K562 (cell line): Measurements from ENCODE around the gene ADD1. TPM values are rescaled to one million over a fixed set of nuclear protein-coding genes. Genes with fewer than 3 reads are reported as not detected.

Experiments
- ATAC-seq: fragments of 200-7000 bp; cut with Tn5 transposase; 3 replicates; pipeline ENCODE4 v1.9.1; 2020; ENCODE audit warnings: moderate library complexity
- BruUV-seq: library from RNA; stranded (reverse); fragments of 400-500 nt; replicated peaks from 2 replicates; lab custom pipeline; 2021; lab: Mats Ljungman, UMichigan
- CTCF ChIA-PET: fragments of 300-600 bp; formaldehyde crosslinking; extraction: SDS; loops from one replicate; lab custom pipeline; 2021; ENCODE audit warnings: low intra/inter-chr PET ratio; lab: Yijun Ruan, JAX
- POLR2A ChIA-PET: fragments of 300-600, 350-650 bp; sonication (Branson Sonifier 250); formaldehyde crosslinking; extraction: SDS; loops from one replicate; lab custom pipeline; 2021; ENCODE audit warnings: antibody characterized with exemption, inconsistent platforms; lab: Yijun Ruan, JAX
- DNase-seq, 4 experiments: peaks; one replicate each; pipeline versions ENCODE4 v3.0.0 to v3.0.0-alpha.2; 2011 to 2018; ENCODE audit warnings: low spot score in 3 of 4, mixed read lengths in 3 of 4; ENCODE audit errors: extremely low read depth in 1 of 4
- FAIRE-seq: peaks from 2 replicates; lab custom pipeline; 2011; peaks lifted over from hg19 to GRCh38; lab: Jason Lieb, UNC
- H2AFZ ChIP-seq: 2 replicates; pipeline ENCODE4 v1.6.0; 2011; ENCODE audit warnings: low read depth, low read length, control low read depth, inconsistent platforms
- H3K27ac ChIP-seq: fragments of 200-600 bp; 3 replicates; pipeline ENCODE4 v1.8.0; 2011; ENCODE audit warnings: low read depth, mild to moderate bottlenecking, control low read depth, inconsistent platforms, low read length, moderate library complexity, mixed read lengths; ENCODE audit errors: extremely low read depth
- H3K27me3 ChIP-seq, 2 experiments: fragments of 300-600 bp in 1 of 2; 2 replicates in 1 of 2; 3 replicates in 1 of 2; pipeline versions ENCODE4 v1.6.0 to v1.8.0; 2011; ENCODE audit warnings: inconsistent platforms in 2 of 2, low read length in 2 of 2, mild to moderate bottlenecking in 1 of 2, mixed read lengths in 1 of 2, moderate library complexity in 1 of 2; ENCODE audit not compliant: control insufficient read depth in 2 of 2, insufficient read depth in 2 of 2
- H3K36me3 ChIP-seq: fragments of 300-600 bp; 3 replicates; pipeline ENCODE4 v1.8.0; 2011; ENCODE audit warnings: mild to moderate bottlenecking, low read length, inconsistent platforms; ENCODE audit not compliant: control insufficient read depth, insufficient read depth
- H3K4me1 ChIP-seq, 2 experiments: fragments of 200-600 bp in 1 of 2; replicated peaks in 1 of 2; 2 replicates in 1 of 2; 3 replicates in 1 of 2; pipeline versions ENCODE4 v1.5.1 to v1.8.0; 2011; ENCODE audit warnings: inconsistent platforms in 2 of 2, low read length in 2 of 2, mild to moderate bottlenecking in 1 of 2, mixed read lengths in 1 of 2, moderate library complexity in 1 of 2; ENCODE audit not compliant: control insufficient read depth in 2 of 2, insufficient read depth in 2 of 2
- H3K4me2 ChIP-seq: 2 replicates; pipeline ENCODE4 v1.6.1; 2011; ENCODE audit warnings: low read length, control low read depth, inconsistent platforms, mixed read lengths; ENCODE audit not compliant: insufficient read depth
- H3K4me3 ChIP-seq: fragments of 200-600 bp; sonication (generic), shearing (Covaris generic); 2 replicates; pipeline ENCODE4 v1.5.1; 2016; ENCODE audit warnings: control low read depth, inconsistent platforms
- H3K79me2 ChIP-seq: fragments of 200-600 bp; 3 replicates; pipeline ENCODE4 v1.8.0; 2011; ENCODE audit warnings: low read length, inconsistent platforms; ENCODE audit not compliant: control insufficient read depth, insufficient read depth
- H3K9ac ChIP-seq, 2 experiments: 2 replicates each; pipeline versions ENCODE4 v1.6.0 to v1.6.1; 2011; ENCODE audit warnings: low read depth in 2 of 2, low read length in 2 of 2, control low read depth in 1 of 2, inconsistent platforms in 1 of 2, mild to moderate bottlenecking in 1 of 2, mixed read lengths in 1 of 2; ENCODE audit not compliant: insufficient read depth in 1 of 2
- H3K9me1 ChIP-seq: one replicate; pipeline ENCODE4 v1.6.0; 2011; ENCODE audit warnings: inconsistent platforms, mild to moderate bottlenecking, low read length, moderate library complexity; ENCODE audit not compliant: control insufficient read depth, insufficient read depth
- H3K9me3 ChIP-seq: replicated peaks from 2 replicates; pipeline ENCODE4 v1.5.1; 2011; ENCODE audit warnings: low read depth, low read length, inconsistent platforms; ENCODE audit not compliant: control insufficient read depth, insufficient read depth
- H4K20me1 ChIP-seq: replicated peaks from 2 replicates; pipeline ENCODE4 v1.6.1; 2011; ENCODE audit warnings: low read length, inconsistent platforms, mixed read lengths; ENCODE audit not compliant: control insufficient read depth, insufficient read depth
- NCOR1 ChIP-seq: fragments of 450-650 bp; IDR thresholded peaks from 2 replicates; pipeline ENCODE4 v1.6.1; 2016; ENCODE audit warnings: mild to moderate bottlenecking, moderate library complexity
- PRMT5 ChIP-seq: sonication (generic); formaldehyde crosslinking; IDR thresholded peaks from 2 replicates; pipeline ENCODE4 v1.5.0; 2020; ENCODE audit warnings: missing genetic modification reagents
- SIX5 ChIP-seq, 2 experiments: IDR thresholded peaks; 2 replicates each; pipeline ENCODE4 v1.6.1; 2011; ENCODE audit warnings: low read length in 2 of 2, borderline replicate concordance in 1 of 2, low read depth in 1 of 2, mild to moderate bottlenecking in 1 of 2, moderate library complexity in 1 of 2; ENCODE audit not compliant: insufficient read depth in 1 of 2
- WGBS: fragments of 100-300 bp; shearing (Covaris generic); methylation state at CpG from one replicate; pipeline ENCODE4 v1.1.6; 2016; ENCODE audit warnings: low coverage, mixed read lengths; ENCODE audit not compliant: insufficient coverage; ENCODE audit errors: missing lambda C conversion rate; 5-methylcytosine and 5-hydroxymethylcytosine counted together
- in situ Hi-C: fragments of 300-500 bp; cut with MboI; formaldehyde crosslinking; loops from 4 replicates; pipeline ENCODE4 v1.15.0; 2018; ENCODE audit warnings: inconsistent platforms, mixed read lengths
- intact Hi-C: fragments of 100-400 bp; cut with micrococcal nuclease; formaldehyde crosslinking; loops from 2 replicates; pipeline ENCODE4 v1.14.2; 2022
- polyA plus RNA-seq, 8 experiments: library from polyadenylated mRNA; depleted of rRNA in 4 of 8; stranded (reverse) in 5 of 8; unstranded in 3 of 8; fragments of >200 nt; fragmentation: Nextera tagmentation in 2 of 8; fragmentation: Illumina TruSeq in 1 of 8; extraction: Ambion mirVana in 2 of 8; extraction: Trizol in 1 of 8; gene quantifications; 2 replicates each; pipeline versions ENCODE4 v1.2.1 to v1.2.3, GENCODE V29; 2011 to 2014; ENCODE audit warnings: inconsistent platforms in 1 of 8, missing spikeins in 1 of 8
- total RNA-seq, 7 experiments: library from RNA; depleted of rRNA in 6 of 7; stranded (reverse); fragments of >200 nt in 6 of 7; fragmentation: Illumina TruSeq in 2 of 7; extraction: Trizol in 2 of 7; gene quantifications; 2 replicates each; pipeline versions ENCODE4 v1.2.1 to v1.2.3, GENCODE V29; 2011 to 2021; ENCODE audit warnings: low replicate concordance in 1 of 7
- TF ChIP-seq, protein P1 (sequence below): fragments of 450-650 bp; IDR thresholded peaks from 2 replicates; pipeline ENCODE4 v1.6.1; 2017; ENCODE audit warnings: mild to moderate bottlenecking, moderate library complexity
- TF ChIP-seq, protein P2 (sequence below): fragments of 450-650 bp; IDR thresholded peaks from 2 replicates; pipeline ENCODE4 v1.6.1; 2016; ENCODE audit warnings: mild to moderate bottlenecking

The ADD1 gene
- total and polyA plus RNA-seq, 9 of the 15 experiments (the other 6 are each of a cell fraction or from before 2014, with no cell fraction given), result 17.5 to 153 (median 74.0) TPM

DNA sequence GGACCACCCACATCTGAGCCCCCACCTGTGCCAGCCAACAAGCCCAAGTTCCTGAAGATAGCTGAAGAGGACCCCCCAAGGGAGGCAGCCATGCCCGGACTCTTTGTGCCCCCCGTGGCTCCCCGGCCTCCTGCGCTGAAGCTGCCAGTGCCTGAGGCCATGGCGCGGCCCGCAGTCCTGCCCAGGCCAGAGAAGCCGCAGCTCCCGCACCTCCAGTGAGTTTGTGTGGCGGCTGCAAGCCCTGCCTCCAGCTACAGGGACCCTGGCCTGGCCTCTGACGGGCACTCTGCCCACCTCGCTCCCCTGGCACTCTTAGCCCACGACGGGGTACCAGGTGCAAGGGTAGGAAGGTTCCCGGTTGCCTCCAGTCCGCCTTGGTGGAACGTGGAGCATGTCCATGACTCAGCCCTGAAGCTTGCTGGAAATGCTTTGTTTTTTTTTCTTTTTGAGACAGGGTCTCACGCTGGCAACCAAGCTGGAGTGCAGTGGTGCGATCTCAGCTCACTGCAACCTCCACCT, 13.7 kb upstream of the ADD1 start (continued):
- no peak for TF ChIP-seq SIX5 (IDR thresholded peaks at IDR 0.05; ENCODE audit: borderline replicate concordance in 1 of 2, insufficient read depth in 1 of 2, low read depth in 1 of 2, low read length in 2 of 2)
- TF ChIP-seq NCOR1, result no peak
- TF ChIP-seq, protein P1, sequence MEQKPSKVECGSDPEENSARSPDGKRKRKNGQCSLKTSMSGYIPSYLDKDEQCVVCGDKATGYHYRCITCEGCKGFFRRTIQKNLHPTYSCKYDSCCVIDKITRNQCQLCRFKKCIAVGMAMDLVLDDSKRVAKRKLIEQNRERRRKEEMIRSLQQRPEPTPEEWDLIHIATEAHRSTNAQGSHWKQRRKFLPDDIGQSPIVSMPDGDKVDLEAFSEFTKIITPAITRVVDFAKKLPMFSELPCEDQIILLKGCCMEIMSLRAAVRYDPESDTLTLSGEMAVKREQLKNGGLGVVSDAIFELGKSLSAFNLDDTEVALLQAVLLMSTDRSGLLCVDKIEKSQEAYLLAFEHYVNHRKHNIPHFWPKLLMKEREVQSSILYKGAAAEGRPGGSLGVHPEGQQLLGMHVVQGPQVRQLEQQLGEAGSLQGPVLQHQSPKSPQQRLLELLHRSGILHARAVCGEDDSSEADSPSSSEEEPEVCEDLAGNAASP, result no peak
- TF ChIP-seq PRMT5 (CRISPR knock-in tag), result no peak

DNA sequence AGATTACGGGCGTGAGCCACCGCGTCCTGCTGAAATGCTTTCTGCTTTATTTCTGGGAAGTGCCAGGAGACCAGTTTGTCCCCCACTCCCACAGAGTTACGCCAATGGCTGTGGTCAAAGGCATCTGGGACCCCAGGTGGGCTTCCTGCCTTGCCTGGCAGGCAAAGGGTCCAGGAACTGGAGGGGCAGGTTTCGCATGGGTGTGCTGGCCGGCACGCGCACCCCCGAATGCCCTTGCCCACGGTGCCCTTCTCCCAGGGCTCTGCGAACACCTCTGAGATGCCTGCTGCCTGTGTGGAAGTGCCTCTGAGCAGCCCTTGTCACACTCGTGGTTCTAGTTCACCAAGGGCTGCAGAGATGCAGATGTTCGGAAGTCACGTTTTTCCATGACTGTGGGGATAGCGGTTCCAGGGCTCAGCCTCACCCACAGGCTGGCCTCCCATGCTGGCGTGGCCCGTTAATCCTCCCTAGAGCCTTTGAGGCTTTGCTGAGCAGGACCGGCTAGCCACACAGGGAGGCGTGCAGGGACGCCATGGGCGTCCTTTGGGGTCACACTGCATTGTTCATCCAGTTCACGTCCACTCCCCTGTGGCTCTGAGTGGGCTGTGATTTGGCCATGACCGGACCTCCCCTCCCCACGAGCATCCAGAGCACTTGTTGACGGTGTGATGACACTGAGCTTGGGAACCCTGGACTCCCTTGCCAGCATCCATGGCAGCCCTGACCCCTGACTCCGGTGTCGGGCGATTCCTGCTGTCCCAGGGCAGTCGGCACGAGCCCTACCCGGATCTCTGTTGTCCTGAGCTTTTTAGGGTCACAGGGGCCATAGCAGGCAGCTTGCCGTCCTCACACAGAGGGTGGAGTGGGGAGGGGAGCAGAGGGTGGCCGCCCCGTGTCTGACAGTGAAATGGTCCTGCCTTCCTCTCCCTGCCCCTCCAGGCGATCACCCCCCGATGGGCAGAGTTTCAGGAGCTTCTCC, 12.7 kb upstream of the ADD1 start:
- no peaks in the 10 kb centered on the region for H4K20me1 ChIP-seq
- in situ Hi-C loops, result no loop called here
- H3K27me3 ChIP-seq, result no peaks in the 10 kb centered on the region
- no peaks in the 10 kb centered on the region for H3K36me3 ChIP-seq
- 62% methylated on average over 35 of the region's 37 CpGs for WGBS
- no peak overlapping the region for H3K4me2 ChIP-seq
- no peak overlapping the region for H3K27ac ChIP-seq
- no peak for ATAC-seq
- peaks cover 3 to 64% of the 10 kb centered on the region in 2 experiments; a peak in 3 of 5 replicates for H3K4me1 ChIP-seq
- BruUV-seq, result no TSS peak
- H3K9ac ChIP-seq, result 0 out of 4 replicates have a peak overlapping the region, but pooled peaks of 1 of the 2 experiments have one; percentile 3
- H3K4me3 ChIP-seq, result no peak overlapping the region
- no peak overlapping the region for H2AFZ ChIP-seq
- intact Hi-C loops, result no loop called here
- no peaks in the 10 kb centered on the region for H3K9me1 ChIP-seq
- H3K9me3 ChIP-seq, result no peaks in the 10 kb centered on the region
- POLR2A ChIA-PET, result interaction anchor here (0.6 to 1.0 kb wide), 2 partner anchors 10 to 11 kb away, joined by 3 to 5 read pairs; no protein-coding TSS in a partner anchor
- no peaks in the 10 kb centered on the region for H3K79me2 ChIP-seq
- CTCF ChIA-PET, result no interaction called here
- no peak for DNase-seq
- no peak for FAIRE-seq
- TF ChIP-seq, protein P2, sequence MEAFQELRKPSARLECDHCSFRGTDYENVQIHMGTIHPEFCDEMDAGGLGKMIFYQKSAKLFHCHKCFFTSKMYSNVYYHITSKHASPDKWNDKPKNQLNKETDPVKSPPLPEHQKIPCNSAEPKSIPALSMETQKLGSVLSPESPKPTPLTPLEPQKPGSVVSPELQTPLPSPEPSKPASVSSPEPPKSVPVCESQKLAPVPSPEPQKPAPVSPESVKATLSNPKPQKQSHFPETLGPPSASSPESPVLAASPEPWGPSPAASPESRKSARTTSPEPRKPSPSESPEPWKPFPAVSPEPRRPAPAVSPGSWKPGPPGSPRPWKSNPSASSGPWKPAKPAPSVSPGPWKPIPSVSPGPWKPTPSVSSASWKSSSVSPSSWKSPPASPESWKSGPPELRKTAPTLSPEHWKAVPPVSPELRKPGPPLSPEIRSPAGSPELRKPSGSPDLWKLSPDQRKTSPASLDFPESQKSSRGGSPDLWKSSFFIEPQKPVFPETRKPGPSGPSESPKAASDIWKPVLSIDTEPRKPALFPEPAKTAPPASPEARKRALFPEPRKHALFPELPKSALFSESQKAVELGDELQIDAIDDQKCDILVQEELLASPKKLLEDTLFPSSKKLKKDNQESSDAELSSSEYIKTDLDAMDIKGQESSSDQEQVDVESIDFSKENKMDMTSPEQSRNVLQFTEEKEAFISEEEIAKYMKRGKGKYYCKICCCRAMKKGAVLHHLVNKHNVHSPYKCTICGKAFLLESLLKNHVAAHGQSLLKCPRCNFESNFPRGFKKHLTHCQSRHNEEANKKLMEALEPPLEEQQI, result no peak
